Left cardiac atrium (tissue), 4 donors: ENCODE results near the gene DIPK1C. TPM values are rescaled to one million over a fixed set of nuclear protein-coding genes. Genes with fewer than 3 reads are reported as not detected.
"Not testable (repeated sequence)": the region's sequence is repeated elsewhere in the genome, so short reads cannot be mapped to it uniquely, and the experiment has no call there.

Source experiments
- ATAC-seq, 2 donors: fragments of 200-7000 bp; cut with Tn5 transposase; one replicate each; pipeline ENCODE4 v1.9.1; 2020; ENCODE audit warnings: mild to moderate bottlenecking in 2 of 2, moderate library complexity in 2 of 2
- DNase-seq: peaks from one replicate; pipeline ENCODE4 v3.0.0-alpha.2; 2020
- intact Hi-C, 2 donors: fragments of 100-400 bp; cut with DNase I; formaldehyde crosslinking; loops; one replicate each; pipeline versions ENCODE4 v1.14.1 to v1.15.1; 2022 to 2023
- long read RNA-seq: library from polyadenylated mRNA; unstranded; transcript quantifications from one replicate; pipeline ENCODE4 v2.0.0, GENCODE V29; 2021
- total RNA-seq, 2 donors: library from RNA; stranded (reverse); fragmentation: NEBNext Ultra II Directional; extraction: Animal tissue kit (Norgen Biotek cat#: 25700); gene quantifications; one replicate each; pipeline ENCODE4 v1.2.1, GENCODE V29; 2021
- donor health status: DM: no; HTN: yes; CAD: no.
- donor health status: DM: no; HTN: yes; CAD: no; lungs with severe emphysema.
- donor health status: DM: yes; HTN: yes; CAD: no.
- donor health status: Dilated cardiomyopathy.

The DIPK1C gene
- total RNA-seq = 1 to 10 TPM; 1.3 to 1.5 TPM
- long read RNA-seq, partial matches to known transcripts = 0 of 2 reads
- long read RNA-seq, other reads (novel, unspliced or antisense) = 0 of 2 reads

- ATAC-seq = peak; percentile 43 to 64
- intact Hi-C loops = no loop called here
Observed at GRCh38 chr18:74457043-74457724, at the start of gene DIPK1C. TSS of gene DIPK1C (minus strand) at chr18:74457308. CDS start at chr18:74457259, 49 bp downstream.

GRCh38 chr18:74506448-74507084 lies 49.5 kb upstream of the DIPK1C start:
- ATAC-seq (no peak), DNase-seq (no peak)
- intact Hi-C loops = no loop called here

More at GRCh38 chr18:74457043-74457724, at the start of gene DIPK1C:
- DNase-seq = no peak

- ATAC-seq (no peak), DNase-seq (no peak)
- intact Hi-C loops = no loop called here
Observed at GRCh38 chr18:74505776-74506175, 48.7 kb upstream of the DIPK1C start.

- no peak for DNase-seq
- intact Hi-C loops = no loop called here
- ATAC-seq = no peak
Observed at GRCh38 chr18:74503137-74503536, 46.0 kb upstream of the DIPK1C start.

GRCh38 chr18:74501386-74501785 lies 44.3 kb upstream of the DIPK1C start:
- no peak for DNase-seq
- ATAC-seq = no peak
- intact Hi-C loops = no loop called here

GRCh38 chr18:74500774-74501173 lies 43.7 kb upstream of the DIPK1C start:
- intact Hi-C loops = not testable (repeated sequence)

GRCh38 chr18:74500372-74500771 lies 43.3 kb upstream of the DIPK1C start:
- DNase-seq = no peak
- intact Hi-C loops = no loop called here
- no peak for ATAC-seq

More at GRCh38 chr18:74500774-74501173, 43.7 kb upstream of the DIPK1C start:
- DNase-seq, ATAC-seq: not testable (repeated sequence)

GRCh38 chr18:74499633-74500032 lies 42.5 kb upstream of the DIPK1C start:
- peak; percentile 81 for DNase-seq
- ATAC-seq = peak in 1 of 2 donors; percentile 14
- intact Hi-C loops = loop anchor here (5.0 to 10.0 kb wide), 2 partner anchors 45 to 53 kb away; no protein-coding TSS in a partner anchor

GRCh38 chr18:74498712-74499627 lies 41.9 kb upstream of the DIPK1C start:
- peak; percentile 50 for DNase-seq
- ATAC-seq = no peak
- intact Hi-C loops = loop anchor here (5.0 to 10.0 kb wide), 2 partner anchors 46 to 53 kb away; no protein-coding TSS in a partner anchor

GRCh38 chr18:74497778-74498177 lies 40.7 kb upstream of the DIPK1C start:
- DNase-seq (no peak), ATAC-seq (no peak)
- intact Hi-C loops = loop anchor here (5.0 to 10.0 kb wide), 2 partner anchors 47 to 55 kb away; no protein-coding TSS in a partner anchor

- DNase-seq (no peak), ATAC-seq (no peak)
- intact Hi-C loops = loop anchor here (5.0 to 10.0 kb wide), 2 partner anchors 48 to 55 kb away; no protein-coding TSS in a partner anchor
Observed at GRCh38 chr18:74497324-74497676, 40.2 kb upstream of the DIPK1C start.

GRCh38 chr18:74496508-74497323 lies 39.6 kb upstream of the DIPK1C start:
- intact Hi-C loops = loop anchor here (5.0 to 10.0 kb wide), 2 partner anchors 48 to 56 kb away; no protein-coding TSS in a partner anchor
- DNase-seq (peak; percentile 75), ATAC-seq (peak; percentile 44 to 73)

- ATAC-seq (peak; percentile 97 to 98), DNase-seq (peak; percentile 100)
- intact Hi-C loops = loop anchor here (1.0 to 10.0 kb wide), 3 partner anchors 49 to 144 kb away; no protein-coding TSS in a partner anchor
Observed at GRCh38 chr18:74495581-74496507, 38.7 kb upstream of the DIPK1C start, which contains the start of gene CNDP2. TSS of gene CNDP2 (plus strand) at chr18:74496363. CDS start at chr18:74499974, 3,611 bp downstream.

GRCh38 chr18:74494514-74494913 lies 37.4 kb upstream of the DIPK1C start:
- intact Hi-C loops = loop anchor here in 1 of 2 donors (5.0 to 10.0 kb wide), 2 partner anchors 50 to 142 kb away; no protein-coding TSS in a partner anchor
- ATAC-seq (no peak), DNase-seq (no peak)

- ATAC-seq (no peak), DNase-seq (no peak)
- intact Hi-C loops = loop anchor here in 1 of 2 donors (5.0 to 10.0 kb wide), 2 partner anchors 51 to 141 kb away; no protein-coding TSS in a partner anchor
Observed at GRCh38 chr18:74493689-74494088, 36.6 kb upstream of the DIPK1C start.

- ATAC-seq (no peak), DNase-seq (no peak)
- intact Hi-C loops = loop anchor here in 1 of 2 donors (5.0 to 10.0 kb wide), 2 partner anchors 53 to 140 kb away; no protein-coding TSS in a partner anchor
Observed at GRCh38 chr18:74492259-74492658, 35.2 kb upstream of the DIPK1C start.

- intact Hi-C loops = loop anchor here in 1 of 2 donors (5.0 to 10.0 kb wide), 2 partner anchors 55 to 137 kb away; no protein-coding TSS in a partner anchor
- ATAC-seq = no peak
- no peak for DNase-seq
Observed at GRCh38 chr18:74489676-74490075, 32.6 kb upstream of the DIPK1C start.
